HG03575 (cell line): ENCODE measurements around the gene CCDC170.
"Not testable (repeated sequence)": the region's sequence is repeated elsewhere in the genome, so short reads cannot be mapped to it uniquely, and the experiment has no call there.

Source experiments
- ATAC-seq: cut with Tn5 transposase; IDR thresholded peaks from one replicate; pipeline ENCODE4 v1.9.1; 2021; ENCODE audit not compliant: unreplicated experiment, insufficient number of reproducible peaks, low FRiP score; ENCODE audit errors: extremely low read depth

CCDC170 gene

GRCh38 chr6:151488226-151488625 lies 5.6 kb upstream of the CCDC170 start:
- ATAC-seq = no peak

GRCh38 chr6:151490996-151491395 lies 2.8 kb upstream of the CCDC170 start:
- no peak for ATAC-seq

DNA sequence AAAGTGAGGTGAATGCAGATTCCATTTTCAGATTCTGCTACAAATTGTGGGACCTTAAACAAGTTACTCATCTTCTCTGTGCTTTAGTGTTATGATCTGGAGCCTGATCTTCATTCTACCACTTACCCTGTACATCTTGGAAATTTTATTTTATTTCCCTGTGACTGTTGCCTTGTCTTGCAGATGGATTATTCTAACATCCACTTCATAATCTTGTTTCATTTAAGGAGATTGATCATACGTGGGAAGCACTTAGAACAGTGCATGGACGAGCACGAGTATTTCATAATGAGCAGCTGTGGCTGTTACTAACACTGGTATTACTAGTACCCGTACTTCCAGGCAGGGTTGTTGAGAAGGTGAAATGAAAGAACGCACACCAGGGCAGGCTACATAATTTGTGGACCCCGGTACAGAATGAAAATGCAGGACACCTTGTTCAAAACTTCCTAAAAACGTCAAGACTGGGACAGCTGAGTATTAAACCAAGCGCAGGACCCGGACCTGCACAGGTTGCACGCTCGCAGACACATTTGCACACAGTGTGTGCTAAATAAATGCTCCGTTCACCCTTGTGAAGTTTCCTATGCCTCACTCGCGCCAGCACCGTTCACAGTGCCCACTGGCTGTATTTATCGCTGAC lies 535 bp upstream of the CCDC170 start:
- ATAC-seq = no peak

GRCh38 chr6:151494235-151494935 lies 568 bp downstream of the CCDC170 start:
- no peak for ATAC-seq

GRCh38 chr6:151494936-151495320 lies 1.1 kb downstream of the CCDC170 start:
- ATAC-seq = no peak

- ATAC-seq = no peak
These were observed 1.6 kb downstream of the CCDC170 start for GRCh38 chr6:151495380-151495779.

- ATAC-seq = no peak
These were observed 4.1 kb downstream of the CCDC170 start for GRCh38 chr6:151497905-151498304.

DNA sequence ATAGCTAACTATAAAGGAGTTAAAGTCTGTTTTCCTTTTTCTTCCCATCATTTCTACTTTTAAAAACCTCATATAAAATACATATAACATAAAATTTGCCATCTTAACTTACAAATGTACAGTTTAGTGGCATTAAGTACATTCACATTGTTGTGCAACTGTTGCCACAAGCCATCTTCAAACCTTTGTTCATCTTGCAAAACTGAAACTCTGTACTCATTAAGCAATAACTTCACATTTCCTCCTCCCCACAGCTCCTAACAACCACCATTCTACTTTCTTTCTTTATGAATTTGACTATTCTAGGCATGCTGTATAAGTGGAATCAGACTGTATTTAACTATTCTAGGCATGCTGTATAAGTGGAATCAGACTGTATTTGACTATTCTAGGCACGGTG lies 4.5 kb downstream of the CCDC170 start:
- ATAC-seq = no peak

DNA sequence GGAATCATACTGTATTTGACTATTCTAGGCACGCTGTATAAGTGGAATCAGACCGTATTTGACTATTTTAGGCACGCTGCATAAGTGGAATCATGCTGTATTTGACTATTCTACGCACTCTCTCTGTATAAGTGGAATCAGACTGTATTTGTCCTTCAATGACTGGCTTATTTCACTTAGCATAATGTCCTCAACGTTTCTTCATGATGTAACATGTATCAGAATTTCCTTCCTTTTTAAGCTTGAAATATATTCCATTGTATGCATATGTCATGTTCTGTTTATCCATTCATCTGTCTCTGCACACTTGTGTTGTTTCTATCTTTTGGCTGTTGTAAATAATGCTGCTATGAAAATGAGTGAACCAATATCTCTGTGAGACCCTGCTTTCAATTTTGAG lies 5.7 kb downstream of the CCDC170 start:
- no peak for ATAC-seq

DNA sequence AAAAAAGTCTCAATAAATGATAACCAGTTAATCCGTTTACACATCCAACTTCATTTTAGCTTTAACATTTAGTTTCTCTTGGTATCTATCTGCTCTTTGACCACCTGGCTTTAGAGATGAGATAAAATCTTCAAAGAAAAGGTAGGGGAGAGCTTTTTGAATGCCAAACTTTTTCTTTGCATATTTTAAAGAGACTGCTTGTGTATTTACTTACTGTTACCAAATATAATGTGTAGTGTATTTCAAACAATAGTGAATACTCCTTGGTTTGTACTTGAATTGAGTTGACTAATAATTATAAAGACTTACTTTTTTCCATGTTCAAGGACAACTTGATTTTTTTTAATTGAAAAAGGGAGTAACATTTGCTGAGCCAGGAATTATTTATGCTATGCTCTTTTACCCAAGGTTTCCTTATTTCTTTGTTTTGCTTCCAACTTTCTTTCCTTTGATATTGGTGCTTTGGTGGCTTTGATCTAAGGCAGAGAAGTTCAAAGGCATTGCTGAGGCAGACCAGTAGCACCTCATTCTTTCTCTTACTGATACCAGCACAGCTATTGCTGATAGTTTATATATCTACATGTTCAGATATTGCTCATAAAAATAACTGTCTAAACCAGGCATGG lies 7.8 kb downstream of the CCDC170 start:
- no peak for ATAC-seq

- ATAC-seq = no peak
These were observed 8.7 kb downstream of the CCDC170 start for GRCh38 chr6:151502499-151502898.

GRCh38 chr6:151506761-151507160 lies 12.9 kb downstream of the CCDC170 start:
- ATAC-seq = no peak

- ATAC-seq = no peak
These were observed 15.2 kb downstream of the CCDC170 start for GRCh38 chr6:151509048-151509447.

DNA sequence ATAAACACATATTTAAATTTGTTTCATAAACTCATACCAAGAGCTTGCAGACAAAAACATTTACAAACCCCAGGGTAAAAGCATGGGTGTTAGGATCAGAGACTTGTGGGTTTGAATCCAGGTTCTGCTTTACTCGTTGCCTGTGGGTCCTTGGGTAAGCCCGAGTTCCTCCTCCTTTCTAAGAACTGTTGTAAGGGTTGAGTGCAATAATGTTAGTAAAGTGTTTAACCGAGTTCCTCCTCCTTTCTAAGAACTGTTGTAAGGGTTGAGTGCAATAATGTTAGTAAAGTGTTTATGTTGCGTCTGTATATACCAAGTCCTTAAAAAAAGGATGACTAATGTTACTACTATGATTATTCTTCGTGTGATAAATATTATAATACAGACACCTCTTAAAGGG lies 18.7 kb downstream of the CCDC170 start:
- no peak for ATAC-seq

DNA sequence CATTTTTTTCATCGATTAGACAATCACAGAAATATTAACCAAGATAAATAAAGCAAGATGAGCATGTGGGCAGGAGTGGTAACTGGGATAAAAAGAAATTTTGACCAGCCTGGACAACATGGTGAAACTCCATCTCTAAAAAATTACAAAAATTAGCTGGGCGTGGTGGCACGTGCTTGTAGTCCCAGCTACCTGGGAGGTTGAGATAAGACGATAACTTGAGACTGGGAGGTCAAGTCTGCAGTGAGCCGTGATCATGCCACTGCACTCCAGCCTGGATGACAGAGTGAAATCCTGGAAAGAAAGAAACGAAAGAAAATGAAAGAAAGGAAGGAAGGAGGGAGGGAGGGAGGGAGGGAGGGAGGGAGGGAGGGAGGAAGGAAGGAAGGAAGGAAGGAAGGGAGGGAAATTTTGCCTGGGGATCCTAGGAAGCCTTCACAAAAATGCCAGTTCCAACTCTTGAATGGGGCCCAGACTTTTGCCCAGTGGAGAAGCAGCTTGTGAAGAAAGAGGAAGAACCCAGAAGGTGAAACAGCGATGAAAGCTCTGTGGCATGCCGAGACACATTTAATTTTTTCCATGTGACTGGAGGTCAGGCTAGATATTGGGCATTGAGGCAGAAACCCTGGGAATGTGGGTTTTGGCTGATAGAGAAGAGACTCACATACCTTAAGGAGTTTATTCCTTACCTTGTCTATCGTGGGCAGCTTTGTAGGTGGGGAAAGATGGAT lies 20.3 kb downstream of the CCDC170 start:
- ATAC-seq = no peak

DNA sequence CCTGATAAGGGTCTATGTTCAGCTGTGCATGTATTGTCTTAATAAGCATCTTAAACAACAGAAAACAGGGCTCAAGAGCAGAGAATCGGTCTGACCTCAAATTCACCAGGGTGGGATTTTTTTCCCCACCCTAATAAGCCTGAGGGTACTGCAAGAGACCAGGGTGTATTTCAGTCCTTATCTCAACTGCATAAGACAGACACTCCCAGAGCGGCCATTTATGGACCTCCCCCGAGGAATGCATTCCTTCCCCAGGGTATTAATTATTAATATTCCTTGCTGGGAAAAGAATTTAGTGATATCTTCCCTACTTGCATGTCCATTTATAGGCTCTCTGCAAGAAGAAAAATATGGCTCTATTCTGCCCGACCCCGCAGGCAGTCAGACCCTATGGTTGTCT lies 25.2 kb downstream of the CCDC170 start:
- not testable (repeated sequence) for ATAC-seq

DNA sequence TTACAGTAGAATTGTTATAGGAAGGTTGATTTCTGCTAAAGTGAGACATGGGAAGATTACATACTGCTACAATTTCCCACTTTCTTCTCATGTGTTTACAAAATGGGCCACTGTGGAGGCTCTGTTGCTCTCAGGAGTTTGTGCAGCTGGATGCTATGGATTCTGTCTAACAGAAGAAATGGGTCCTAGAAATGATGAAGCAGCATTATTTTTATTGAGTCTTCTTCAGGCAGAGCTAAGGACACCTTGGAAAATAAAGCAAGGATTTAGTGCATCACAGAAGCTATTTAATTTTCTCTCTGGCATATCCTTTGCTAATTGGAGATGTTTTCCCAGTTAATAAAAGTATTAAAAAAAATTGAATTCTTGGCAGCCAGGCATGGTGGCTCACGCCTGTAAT lies 29.2 kb downstream of the CCDC170 start:
- ATAC-seq = no peak

- no peak for ATAC-seq
These were observed 30.2 kb downstream of the CCDC170 start for GRCh38 chr6:151524059-151524458.

DNA sequence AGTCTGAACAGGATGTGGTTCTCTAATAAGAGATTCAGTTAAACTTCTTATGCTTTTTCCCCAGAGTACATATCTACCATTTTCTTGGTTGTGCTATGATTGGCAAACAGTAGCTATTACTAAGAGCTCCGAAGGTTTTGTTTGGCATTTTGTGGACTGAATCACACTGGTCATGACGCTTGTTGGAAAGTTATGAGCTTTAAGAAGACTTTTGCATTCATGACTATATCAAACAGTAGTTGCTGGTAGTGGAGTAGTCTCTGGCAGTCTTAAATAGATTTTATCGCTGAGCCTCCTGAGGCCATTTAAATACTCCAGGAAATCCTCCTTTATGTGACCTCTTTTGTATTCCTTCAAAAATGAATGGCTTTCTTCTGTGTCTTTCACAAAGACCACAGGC lies 40.8 kb downstream of the CCDC170 start:
- ATAC-seq = no peak
